H9 (cell line): ENCODE data around the gene TRMT61B. TPM values are rescaled to one million over a fixed set of nuclear protein-coding genes. Genes with fewer than 3 reads are reported as not detected.

Experiments used
- DNase-seq: peaks from one replicate; pipeline ENCODE4 v3.0.0-alpha.2; 2017
- H2AFZ ChIP-seq: one replicate; pipeline ENCODE4 v1.6.1; 2013; ENCODE audit warnings: mild to moderate bottlenecking, low read length, control low read depth, moderate library complexity
- H2AK5ac ChIP-seq: 2 replicates; pipeline ENCODE4 v1.6.1; 2013; ENCODE audit warnings: low read length, control low read depth, mixed read lengths; ENCODE audit not compliant: insufficient read length
- H2BK120ac ChIP-seq: one replicate; pipeline ENCODE4 v1.6.1; 2013; ENCODE audit warnings: low read depth, mild to moderate bottlenecking, low read length, control low read depth, inconsistent platforms; ENCODE audit not compliant: poor library complexity, severe bottlenecking
- H2BK12ac ChIP-seq: 2 replicates; pipeline ENCODE4 v1.6.1; 2013; ENCODE audit warnings: low read length, control low read depth, mixed read lengths, low read depth; ENCODE audit not compliant: insufficient read length
- H2BK15ac ChIP-seq: 2 replicates; pipeline ENCODE4 v1.6.1; 2013; ENCODE audit warnings: low read depth, low read length, control low read depth
- H2BK20ac ChIP-seq: one replicate; pipeline ENCODE4 v1.6.1; 2013; ENCODE audit warnings: low read depth, mild to moderate bottlenecking, low read length, control low read depth, inconsistent platforms; ENCODE audit not compliant: poor library complexity, severe bottlenecking
- H2BK5ac ChIP-seq: 2 replicates; pipeline ENCODE4 v1.6.1; 2013; ENCODE audit warnings: low read length, control low read depth, mixed read lengths; ENCODE audit not compliant: insufficient read length
- H3K14ac ChIP-seq: 2 replicates; pipeline ENCODE4 v1.6.1; 2013; ENCODE audit warnings: low read length, control low read depth; ENCODE audit not compliant: insufficient read depth
- H3K18ac ChIP-seq: 2 replicates; pipeline ENCODE4 v1.6.1; 2013; ENCODE audit warnings: low read depth, mild to moderate bottlenecking, mixed read lengths, low read length, control low read depth; ENCODE audit not compliant: insufficient read length
- H3K23ac ChIP-seq: 2 replicates; pipeline ENCODE4 v1.6.1; 2013; ENCODE audit warnings: low read length, control low read depth, mixed read lengths, low read depth; ENCODE audit not compliant: insufficient read length
- H3K23me2 ChIP-seq: 2 replicates; pipeline ENCODE4 v1.6.1; 2013; ENCODE audit warnings: low read depth, mild to moderate bottlenecking, mixed read lengths, low read length, control low read depth; ENCODE audit not compliant: insufficient read length, poor library complexity, severe bottlenecking
- H3K27ac ChIP-seq: 2 replicates; pipeline ENCODE4 v1.5.1; 2013; ENCODE audit warnings: low read length, control low read depth, mixed read lengths, low read depth; ENCODE audit not compliant: insufficient read length
- H3K27me3 ChIP-seq: 2 replicates; pipeline ENCODE4 v1.6.1; 2013; ENCODE audit warnings: low read length, control low read depth, inconsistent platforms; ENCODE audit not compliant: insufficient read depth
- H3K4ac ChIP-seq: 2 replicates; pipeline ENCODE4 v1.6.1; 2013; ENCODE audit warnings: low read depth, mild to moderate bottlenecking, control low read depth, inconsistent platforms, low read length, moderate library complexity
- H3K4me1 ChIP-seq: 2 replicates; pipeline ENCODE4 v1.6.1; 2013; ENCODE audit warnings: low read length, control low read depth, inconsistent platforms; ENCODE audit not compliant: insufficient read depth
- H3K4me2 ChIP-seq: 2 replicates; pipeline ENCODE4 v1.6.1; 2013; ENCODE audit warnings: low read length, control low read depth, mixed read lengths; ENCODE audit not compliant: insufficient read length, insufficient read depth
- H3K56ac ChIP-seq: 2 replicates; pipeline ENCODE4 v1.6.1; 2013; ENCODE audit warnings: low read depth, mild to moderate bottlenecking, mixed read lengths, low read length, control low read depth; ENCODE audit not compliant: insufficient read length
- H3K79me1 ChIP-seq: 2 replicates; pipeline ENCODE4 v1.6.1; 2013; ENCODE audit warnings: low read depth, mild to moderate bottlenecking, moderate library complexity, low read length, control low read depth, inconsistent platforms; ENCODE audit not compliant: insufficient read depth, poor library complexity, severe bottlenecking
- H3K79me2 ChIP-seq: 2 replicates; pipeline ENCODE4 v1.6.1; 2013; ENCODE audit warnings: low read length, control low read depth, inconsistent platforms; ENCODE audit not compliant: insufficient read depth
- H3K9ac ChIP-seq: 2 replicates; pipeline ENCODE4 v1.6.1; 2013; ENCODE audit warnings: low read length, control low read depth, mixed read lengths; ENCODE audit not compliant: insufficient read length; ENCODE audit errors: extremely low read depth
- H3K9me3 ChIP-seq: one replicate; pipeline ENCODE4 v1.6.1; 2013; ENCODE audit warnings: low read depth, low read length, inconsistent platforms; ENCODE audit not compliant: control insufficient read depth
- H3T11ph ChIP-seq: one replicate; pipeline ENCODE4 v1.6.1; 2013; ENCODE audit warnings: mild to moderate bottlenecking, low read length, control low read depth, inconsistent platforms
- H4K20me1 ChIP-seq: one replicate; pipeline ENCODE4 v1.6.1; 2013; ENCODE audit not compliant: control insufficient read depth, insufficient read length, insufficient read depth
- H4K5ac ChIP-seq: 2 replicates; pipeline ENCODE4 v1.6.1; 2013; ENCODE audit warnings: low read depth, mild to moderate bottlenecking, mixed read lengths, low read length, control low read depth; ENCODE audit not compliant: insufficient read length
- H4K8ac ChIP-seq: replicated peaks from 2 replicates; pipeline ENCODE4 v1.6.1; 2013; ENCODE audit warnings: low read length, control low read depth, mixed read lengths, low read depth; ENCODE audit not compliant: insufficient read length
- H4K91ac ChIP-seq: 2 replicates; pipeline ENCODE4 v1.6.1; 2013; ENCODE audit warnings: low read depth, mild to moderate bottlenecking, moderate library complexity, mixed read lengths, low read length, control low read depth; ENCODE audit not compliant: insufficient read length
- H3K27ac Mint-ChIP-seq, 3 experiments: 2 replicates in 2 of 3; 3 replicates in 1 of 3; pipeline ENCODE4 v1.8.0; 2020 to 2021; ENCODE audit warnings: mixed read lengths in 3 of 3, mild to moderate bottlenecking in 1 of 3, moderate library complexity in 1 of 3
- H3K27me3 Mint-ChIP-seq: 2 replicates; pipeline ENCODE4 v1.8.0; 2021; ENCODE audit warnings: low read depth, mild to moderate bottlenecking, moderate library complexity, mixed read lengths
- H3K36me3 Mint-ChIP-seq, 3 experiments: 2 replicates in 2 of 3; 3 replicates in 1 of 3; pipeline ENCODE4 v1.8.0; 2020 to 2021; ENCODE audit warnings: low read depth in 3 of 3, mixed read lengths in 3 of 3; ENCODE audit not compliant: insufficient read depth in 1 of 3
- H3K4me1 Mint-ChIP-seq, 2 experiments: 2 replicates each; pipeline ENCODE4 v1.8.0; 2020; ENCODE audit warnings: mixed read lengths in 2 of 2
- H3K4me3 Mint-ChIP-seq, 2 experiments: 2 replicates in 1 of 2; 3 replicates in 1 of 2; pipeline ENCODE4 v1.8.0; 2020 to 2021; ENCODE audit warnings: mild to moderate bottlenecking in 2 of 2, mixed read lengths in 2 of 2, moderate library complexity in 1 of 2
- H3K9me3 Mint-ChIP-seq, 2 experiments: 2 replicates in 1 of 2; 3 replicates in 1 of 2; pipeline ENCODE4 v1.8.0; 2020; ENCODE audit warnings: mild to moderate bottlenecking in 2 of 2, mixed read lengths in 2 of 2, moderate library complexity in 1 of 2
- WGBS: extraction: QIAGEN DNeasy Blood & Tissue Kit; methylation state at CpG from one replicate; pipeline ENCODE4 v1.1.7; 2013; ENCODE audit warnings: missing lambda C conversion rate, low lambda C conversion rate, mixed read lengths; ENCODE audit not compliant: insufficient read length; ENCODE audit errors: extremely low coverage; 5-methylcytosine and 5-hydroxymethylcytosine counted together
- total RNA-seq: library from RNA; stranded (reverse); gene quantifications from 2 replicates; pipeline ENCODE4 v1.2.1, GENCODE V29; 2021
- TF ChIP-seq, protein P1 (sequence below): fragments of 200-600 bp; sonication (generic); conservative IDR thresholded peaks from 3 replicates; pipeline ENCODE4 v1.8.0; 2021; ENCODE audit warnings: antibody characterized with exemption, mild to moderate bottlenecking

TRMT61B gene
- total RNA-seq, 1 experiment from 2014 or later = 20.7 TPM

DNA sequence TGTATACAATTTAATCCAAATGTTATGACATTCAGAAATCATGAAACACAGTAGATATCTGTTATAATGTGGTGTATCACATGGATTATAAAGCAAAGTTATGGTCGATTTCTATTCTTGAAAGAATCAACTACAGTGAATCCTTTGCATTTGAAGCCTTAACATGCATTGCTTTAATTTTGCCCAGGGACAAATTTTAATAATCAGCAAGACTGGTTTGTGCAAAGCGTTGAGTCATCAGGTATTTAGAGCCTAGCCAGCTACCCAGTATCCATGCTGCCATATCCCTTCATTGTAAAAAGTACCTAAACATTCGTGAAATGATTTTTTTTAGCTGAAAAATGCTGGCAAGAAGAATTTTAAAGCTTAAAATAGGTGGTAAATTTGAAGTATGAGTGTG, 68.4 kb downstream of the TRMT61B start:
- Histone ChIP-seq H3K27ac (no peak overlapping the region), H4K91ac (no peak overlapping the region), H2BK15ac (no peak overlapping the region), H3K18ac (no peak overlapping the region), H3K79me1 (no peaks in the 10 kb centered on the region), H3K4ac (no peak overlapping the region), H4K20me1 (no peaks in the 10 kb centered on the region), H2AK5ac (no peak overlapping the region), H3K4me2 (no peak overlapping the region), H3K27me3 (no peaks in the 10 kb centered on the region), H3K23me2 (no peaks in the 10 kb centered on the region), H2BK12ac (no peak overlapping the region), H2BK120ac (no peak overlapping the region), H3K79me2 (no peaks in the 10 kb centered on the region), H3K56ac (no peak overlapping the region), H4K8ac (no peak overlapping the region), H2BK20ac (no peak overlapping the region), H3K9ac (no peak overlapping the region), H3K9me3 (no peaks in the 10 kb centered on the region), H3K14ac (no peak overlapping the region), H4K5ac (no peak overlapping the region), H2AFZ (no peak overlapping the region), H2BK5ac (no peak overlapping the region), H3T11ph (no peak overlapping the region), H3K4me1 (no peaks in the 10 kb centered on the region), H3K23ac (no peak overlapping the region)
- no peak overlapping the region for H3K4me3 Mint-ChIP-seq
- WGBS = no CpG with 5 or more reads among the region's 3 CpGs
- no peak for DNase-seq
- no peaks in the 10 kb centered on the region for H3K27me3 Mint-ChIP-seq
- no peaks in the 10 kb centered on the region for H3K9me3 Mint-ChIP-seq
- peaks cover 11 to 58% (median 47%) of the 10 kb centered on the region in 3 experiments; a peak in 6 of 7 replicates for H3K36me3 Mint-ChIP-seq
- TF ChIP-seq, protein P1, sequence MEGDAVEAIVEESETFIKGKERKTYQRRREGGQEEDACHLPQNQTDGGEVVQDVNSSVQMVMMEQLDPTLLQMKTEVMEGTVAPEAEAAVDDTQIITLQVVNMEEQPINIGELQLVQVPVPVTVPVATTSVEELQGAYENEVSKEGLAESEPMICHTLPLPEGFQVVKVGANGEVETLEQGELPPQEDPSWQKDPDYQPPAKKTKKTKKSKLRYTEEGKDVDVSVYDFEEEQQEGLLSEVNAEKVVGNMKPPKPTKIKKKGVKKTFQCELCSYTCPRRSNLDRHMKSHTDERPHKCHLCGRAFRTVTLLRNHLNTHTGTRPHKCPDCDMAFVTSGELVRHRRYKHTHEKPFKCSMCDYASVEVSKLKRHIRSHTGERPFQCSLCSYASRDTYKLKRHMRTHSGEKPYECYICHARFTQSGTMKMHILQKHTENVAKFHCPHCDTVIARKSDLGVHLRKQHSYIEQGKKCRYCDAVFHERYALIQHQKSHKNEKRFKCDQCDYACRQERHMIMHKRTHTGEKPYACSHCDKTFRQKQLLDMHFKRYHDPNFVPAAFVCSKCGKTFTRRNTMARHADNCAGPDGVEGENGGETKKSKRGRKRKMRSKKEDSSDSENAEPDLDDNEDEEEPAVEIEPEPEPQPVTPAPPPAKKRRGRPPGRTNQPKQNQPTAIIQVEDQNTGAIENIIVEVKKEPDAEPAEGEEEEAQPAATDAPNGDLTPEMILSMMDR = no peak
- H3K27ac Mint-ChIP-seq = no peak overlapping the region
- no peaks in the 10 kb centered on the region for H3K4me1 Mint-ChIP-seq

Other genes with a start within 250 kb of the TRMT61B start
- 183 and 184 TPM in 2 replicates for gene PPP1CB, start 118.5 kb downstream of the TRMT61B start, total RNA-seq
- gene SPDYA, start 59.5 kb downstream of the TRMT61B start, total RNA-seq = 0.52 and 1.1 TPM in 2 replicates
- 154 and 186 TPM in 2 replicates for gene WDR43, start 24.4 kb upstream of the TRMT61B start, total RNA-seq
- 0.18 and 0.83 TPM in 2 replicates for gene TOGARAM2, start 111.0 kb upstream of the TRMT61B start, total RNA-seq
- not detected in 2 replicates for gene PCARE, start 204.2 kb upstream of the TRMT61B start, total RNA-seq
- gene CLIP4, start 245.1 kb upstream of the TRMT61B start, total RNA-seq = 0.66 and 0.77 TPM in 2 replicates